ENCODE results near the gene PLA2G4E.

Gene PLA2G4E, protein sequence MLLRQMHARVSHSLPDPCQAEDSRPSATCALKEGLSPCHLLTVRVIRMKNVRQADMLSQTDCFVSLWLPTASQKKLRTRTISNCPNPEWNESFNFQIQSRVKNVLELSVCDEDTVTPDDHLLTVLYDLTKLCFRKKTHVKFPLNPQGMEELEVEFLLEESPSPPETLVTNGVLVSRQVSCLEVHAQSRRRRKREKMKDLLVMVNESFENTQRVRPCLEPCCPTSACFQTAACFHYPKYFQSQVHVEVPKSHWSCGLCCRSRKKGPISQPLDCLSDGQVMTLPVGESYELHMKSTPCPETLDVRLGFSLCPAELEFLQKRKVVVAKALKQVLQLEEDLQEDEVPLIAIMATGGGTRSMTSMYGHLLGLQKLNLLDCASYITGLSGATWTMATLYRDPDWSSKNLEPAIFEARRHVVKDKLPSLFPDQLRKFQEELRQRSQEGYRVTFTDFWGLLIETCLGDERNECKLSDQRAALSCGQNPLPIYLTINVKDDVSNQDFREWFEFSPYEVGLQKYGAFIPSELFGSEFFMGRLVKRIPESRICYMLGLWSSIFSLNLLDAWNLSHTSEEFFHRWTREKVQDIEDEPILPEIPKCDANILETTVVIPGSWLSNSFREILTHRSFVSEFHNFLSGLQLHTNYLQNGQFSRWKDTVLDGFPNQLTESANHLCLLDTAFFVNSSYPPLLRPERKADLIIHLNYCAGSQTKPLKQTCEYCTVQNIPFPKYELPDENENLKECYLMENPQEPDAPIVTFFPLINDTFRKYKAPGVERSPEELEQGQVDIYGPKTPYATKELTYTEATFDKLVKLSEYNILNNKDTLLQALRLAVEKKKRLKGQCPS

DNA sequence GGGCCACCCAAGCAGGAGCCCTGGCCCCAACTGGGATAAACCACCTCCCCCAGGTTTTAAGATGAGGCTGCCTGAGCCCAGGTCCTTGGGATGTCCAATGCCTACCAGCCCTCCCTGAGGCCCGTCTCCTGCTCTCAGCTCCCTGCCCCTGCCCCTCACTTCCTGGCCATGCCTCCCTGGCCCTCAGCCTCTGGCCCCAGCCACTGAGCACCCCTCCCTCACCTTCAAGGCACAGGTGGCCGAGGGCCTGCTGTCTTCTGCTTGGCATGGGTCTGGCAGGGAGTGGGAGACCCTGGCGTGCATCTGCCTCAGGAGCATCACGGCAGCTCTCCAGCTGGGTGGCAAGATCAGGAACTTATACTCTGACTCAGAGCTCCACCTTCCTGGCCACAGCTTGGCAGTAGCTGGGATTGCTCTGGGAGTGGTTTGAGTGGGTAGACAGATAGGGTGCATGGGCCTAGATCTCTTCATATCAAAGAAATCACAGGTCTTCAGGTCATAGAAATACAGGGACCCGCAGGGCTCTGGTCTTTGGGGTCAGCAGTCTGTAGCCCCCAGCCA lies at the start of gene PLA2G4E:
TSS of gene PLA2G4E (minus strand) at position 330 of the 561 bp plus-strand sequence. CDS start at position 318, 12 bp downstream.
- DNase-seq: no peak

DNA sequence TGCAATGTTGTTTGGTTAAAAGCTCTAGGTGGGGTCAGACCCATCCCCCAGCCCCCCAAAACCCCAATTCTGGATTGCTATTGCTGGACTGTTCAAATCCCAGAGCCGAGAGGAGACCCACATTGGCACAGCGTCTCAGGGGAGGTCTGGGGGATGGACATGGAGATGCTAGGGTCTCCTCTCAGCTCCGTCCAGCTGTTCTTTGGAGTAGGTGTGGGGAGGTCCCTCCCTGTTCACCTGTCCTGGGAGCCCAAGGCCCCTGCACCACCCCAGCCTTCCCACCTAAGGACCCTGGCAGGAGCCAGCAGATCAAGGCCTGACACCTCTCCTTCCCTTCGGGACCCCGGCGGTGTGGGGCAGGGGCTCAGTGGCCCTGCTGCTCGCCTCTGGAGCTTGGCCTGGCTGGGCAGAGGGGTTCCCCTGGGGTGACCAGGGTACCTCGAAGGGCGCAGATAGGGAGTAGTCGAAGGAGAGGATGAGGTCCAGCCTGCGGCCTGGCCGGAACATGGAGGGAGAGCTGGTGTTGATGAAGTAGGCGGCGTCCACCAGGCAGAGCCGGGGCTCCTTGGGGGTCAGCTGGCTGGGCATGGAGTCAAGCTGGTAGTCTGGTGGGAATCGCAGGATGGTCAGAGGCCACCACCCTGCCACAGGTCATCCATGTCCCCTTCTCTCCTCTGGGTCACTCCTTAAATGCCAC lies 49.6 kb upstream of the PLA2G4E start:
- DNase-seq: no peak

DNA sequence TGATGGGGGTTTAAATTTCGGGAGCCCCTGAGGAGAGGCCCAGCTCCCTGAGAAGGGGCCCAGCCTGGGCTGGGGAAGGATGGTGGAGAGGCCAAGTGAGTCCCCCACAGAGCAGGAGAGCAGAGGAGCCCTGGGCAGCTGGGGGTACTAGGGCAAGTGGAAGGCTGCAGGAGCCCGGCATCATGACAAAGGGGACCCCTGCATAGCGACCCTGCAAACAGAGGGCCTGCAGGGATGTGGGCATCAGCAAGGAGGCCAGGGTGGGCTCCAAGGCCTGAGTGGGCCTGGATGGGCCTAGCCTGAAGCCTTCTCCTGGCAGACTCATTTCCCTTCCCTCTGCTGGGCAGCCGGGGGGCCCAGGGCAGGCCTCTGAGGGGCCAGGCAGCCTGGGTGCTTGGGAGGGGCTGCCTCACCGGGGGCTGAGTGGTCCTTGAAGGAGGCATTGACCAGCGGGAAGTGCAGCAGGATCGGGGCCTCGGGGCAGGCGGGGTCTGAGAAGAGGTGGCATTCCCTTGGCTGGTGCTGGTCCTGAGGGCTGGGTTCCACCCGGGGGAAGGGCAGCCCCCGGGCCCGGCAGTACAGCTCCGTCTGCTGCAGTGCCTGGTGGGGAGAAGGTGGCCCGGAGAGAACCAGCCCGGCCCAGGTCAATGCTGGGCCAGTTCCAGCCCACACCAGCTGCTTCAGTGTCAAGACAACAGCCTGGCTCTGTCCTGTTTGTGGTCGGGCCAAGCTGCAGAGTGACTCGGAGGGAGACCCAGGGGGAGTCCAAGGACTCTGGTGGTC lies 48.8 kb upstream of the PLA2G4E start:
- no peak for DNase-seq

DNA sequence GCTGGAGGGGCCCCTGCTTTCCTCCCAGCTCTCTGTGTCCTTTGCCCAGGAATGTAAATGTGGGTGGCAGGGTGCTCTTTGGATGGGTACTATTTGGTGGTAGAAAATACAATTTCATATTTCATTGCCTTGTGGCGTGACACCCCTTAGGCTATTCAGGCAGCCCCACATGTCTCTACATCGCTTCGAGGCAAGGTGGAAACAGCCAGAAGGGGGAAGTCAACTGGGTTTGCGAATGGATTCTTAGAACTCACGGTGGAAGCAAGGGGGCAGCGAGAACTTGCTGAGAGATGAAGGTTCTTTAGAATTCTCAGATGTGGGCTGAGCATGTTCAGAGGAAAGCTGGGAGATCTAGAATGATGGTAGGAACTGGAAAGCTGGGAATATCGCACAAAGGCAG lies 48.2 kb upstream of the PLA2G4E start:
- DNase-seq: no peak

DNA sequence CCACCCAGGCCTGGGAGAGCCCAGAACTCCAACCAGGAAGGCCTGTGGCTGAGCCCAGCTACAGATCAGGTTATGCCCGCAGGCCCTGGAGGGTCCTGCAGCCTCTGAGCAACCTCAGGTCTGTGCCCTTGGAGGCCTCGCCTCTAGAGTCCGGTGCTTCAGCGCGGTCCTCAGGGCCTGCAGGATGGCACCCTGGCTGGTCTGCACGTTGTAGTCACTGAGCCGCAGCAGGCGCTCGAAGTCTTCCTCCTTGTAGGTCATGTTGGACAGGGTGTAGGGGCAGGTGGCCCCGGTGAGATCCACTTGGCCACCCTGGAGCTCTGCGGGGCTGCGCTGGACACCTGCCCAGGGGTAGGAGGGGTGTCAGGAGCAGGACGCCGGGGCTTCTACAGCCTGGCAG lies 47.8 kb upstream of the PLA2G4E start:
- DNase-seq: no peak

DNA sequence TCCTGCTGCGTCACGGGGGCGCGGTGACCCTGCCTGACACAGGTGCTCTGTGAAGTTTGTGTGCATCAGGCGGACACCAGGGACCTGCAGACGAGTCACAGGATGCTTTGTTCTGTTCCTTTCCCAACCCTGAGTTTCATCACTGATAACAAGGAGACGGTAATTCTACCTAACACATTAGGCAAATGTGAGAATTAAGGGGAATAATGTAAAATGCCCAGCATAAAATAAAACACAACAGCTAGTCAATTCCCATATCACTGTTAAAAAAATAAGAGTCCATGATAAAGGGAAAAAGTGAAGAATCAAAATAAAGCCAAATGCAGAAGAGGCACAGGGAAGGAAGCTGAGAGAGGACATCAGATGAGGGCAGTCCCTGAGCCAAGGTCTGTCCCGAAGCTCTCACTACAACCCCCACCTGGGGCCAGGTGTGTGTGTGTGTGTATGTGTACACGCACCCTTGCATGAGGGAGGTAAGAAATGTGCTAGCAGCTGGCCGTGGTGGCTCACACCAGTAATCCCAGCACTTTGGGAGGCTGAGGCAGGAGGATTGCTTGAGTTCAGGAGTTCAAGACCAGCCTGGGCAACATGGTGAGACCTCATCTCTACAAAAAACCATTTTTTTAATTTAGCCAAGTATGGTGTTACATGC lies 46.0 kb upstream of the PLA2G4E start:
- DNase-seq: no peak

DNA sequence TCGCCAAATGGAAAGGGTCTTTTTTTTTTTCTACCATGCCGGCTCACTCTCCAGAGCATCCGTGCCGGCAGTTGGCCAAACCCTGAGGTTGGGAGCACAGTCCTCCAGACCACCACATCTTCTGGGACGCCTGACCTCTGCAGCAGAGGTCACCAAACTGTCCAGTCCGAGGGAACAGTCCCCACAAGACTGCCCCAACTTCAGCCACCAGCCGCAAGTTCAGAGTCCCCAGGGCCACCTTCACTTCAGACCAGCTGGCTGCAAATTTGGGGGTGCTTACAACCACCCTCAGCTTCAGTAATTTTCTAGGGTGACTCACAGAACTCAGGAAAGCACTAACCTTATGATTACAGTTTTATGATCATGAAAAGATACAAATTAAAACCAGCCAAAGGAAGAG lies 44.6 kb upstream of the PLA2G4E start:
- DNase-seq: no peak

DNA sequence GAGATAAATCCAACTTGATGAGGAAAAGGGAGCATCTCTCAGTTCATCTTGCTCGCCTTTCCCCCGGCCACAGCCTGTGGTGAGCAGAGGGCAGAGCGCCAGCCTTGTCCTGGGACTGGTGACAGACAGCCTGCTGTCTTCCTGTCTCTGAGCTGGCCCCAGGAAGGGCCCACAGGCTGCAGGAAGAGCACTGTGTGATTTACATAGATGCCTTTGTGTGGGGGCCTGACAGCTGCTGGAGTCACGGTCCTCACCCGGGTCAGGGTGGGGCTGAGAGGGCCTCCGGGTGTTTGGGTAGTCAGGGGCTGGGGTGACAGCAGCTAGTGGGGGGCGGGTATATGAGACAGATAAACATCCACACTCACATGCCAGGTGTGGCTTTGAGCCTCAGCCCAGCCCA lies 44.2 kb upstream of the PLA2G4E start:
- DNase-seq: no peak

DNA sequence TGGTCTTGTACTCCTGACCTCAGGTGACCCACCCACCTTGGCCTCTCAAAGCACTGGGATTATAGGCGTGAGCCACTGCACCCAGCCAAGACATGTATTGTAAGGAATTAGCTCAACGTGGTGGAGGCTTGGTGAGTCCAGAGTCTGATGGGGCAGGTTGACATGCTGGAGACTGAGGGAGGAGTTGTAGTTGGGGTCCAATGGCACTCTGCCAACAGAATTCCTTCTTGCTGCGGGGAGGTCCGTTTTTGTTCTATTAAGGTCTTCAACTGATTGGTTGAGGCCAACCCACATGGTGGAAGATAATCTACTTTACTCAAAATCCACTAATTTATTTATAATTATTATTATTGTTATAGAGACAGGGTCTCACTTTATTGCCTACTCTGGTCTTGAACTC lies 43.4 kb upstream of the PLA2G4E start:
- no peak for DNase-seq

DNA sequence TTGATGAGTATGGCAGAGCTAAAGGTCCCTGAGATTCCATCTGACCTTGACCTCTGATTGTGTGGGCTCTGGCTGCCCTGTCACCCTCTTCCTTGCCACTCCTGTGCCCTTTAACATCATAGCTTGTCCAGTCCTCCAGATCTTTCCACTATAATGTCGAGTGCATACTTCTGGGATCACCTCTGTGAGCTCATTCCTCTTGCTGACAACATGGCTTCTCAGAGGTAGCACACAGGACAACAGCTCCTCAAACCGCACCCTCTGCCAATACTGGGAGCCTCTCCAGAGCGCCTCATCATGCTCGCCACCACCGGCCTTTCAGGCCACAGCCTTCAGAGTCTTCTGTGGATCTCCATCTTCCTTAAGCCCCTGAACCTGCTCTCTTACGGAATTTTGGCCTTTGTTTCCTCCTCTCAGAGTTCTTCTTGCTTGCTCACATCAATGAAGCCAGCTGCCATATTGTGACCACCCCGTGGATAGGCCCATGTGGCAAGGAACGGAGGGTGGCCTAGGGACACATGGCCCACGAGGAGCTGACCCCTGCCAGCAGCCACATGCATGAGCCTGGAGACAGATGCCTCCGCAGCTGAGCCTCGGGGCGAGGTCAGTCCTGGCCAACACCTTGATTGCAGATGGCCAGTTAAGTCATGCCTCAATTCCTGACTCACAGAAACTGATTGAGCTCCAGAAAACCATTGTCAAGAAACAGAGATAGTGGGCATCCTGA lies 42.4 kb upstream of the PLA2G4E start:
- DNase-seq: no peak

DNA sequence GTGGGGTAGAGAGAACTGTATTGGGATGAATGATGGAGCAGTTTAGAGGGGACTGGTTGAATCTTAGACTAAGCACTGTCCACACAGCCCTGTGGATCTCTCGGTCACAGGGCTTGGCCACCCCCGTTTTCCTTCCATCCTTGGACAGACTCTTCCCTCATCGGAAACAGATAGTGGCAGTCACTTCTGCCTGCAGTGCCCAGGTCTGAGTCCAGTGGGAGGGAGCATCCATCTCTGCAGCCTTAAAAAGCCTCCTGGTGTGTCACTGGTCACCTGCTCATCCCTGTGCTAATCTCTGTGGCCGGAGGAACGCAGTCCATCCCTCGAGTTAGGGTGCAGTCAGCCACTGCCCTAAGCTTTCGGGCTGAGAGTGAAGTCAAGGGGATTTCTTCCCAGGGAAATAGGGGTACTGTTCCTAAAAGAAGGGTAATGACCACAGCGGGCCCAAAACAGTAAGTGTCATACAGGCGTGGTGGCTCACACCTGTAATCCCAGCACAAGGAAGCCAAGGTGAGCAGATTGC lies 41.5 kb upstream of the PLA2G4E start:
- no peak for DNase-seq

DNA sequence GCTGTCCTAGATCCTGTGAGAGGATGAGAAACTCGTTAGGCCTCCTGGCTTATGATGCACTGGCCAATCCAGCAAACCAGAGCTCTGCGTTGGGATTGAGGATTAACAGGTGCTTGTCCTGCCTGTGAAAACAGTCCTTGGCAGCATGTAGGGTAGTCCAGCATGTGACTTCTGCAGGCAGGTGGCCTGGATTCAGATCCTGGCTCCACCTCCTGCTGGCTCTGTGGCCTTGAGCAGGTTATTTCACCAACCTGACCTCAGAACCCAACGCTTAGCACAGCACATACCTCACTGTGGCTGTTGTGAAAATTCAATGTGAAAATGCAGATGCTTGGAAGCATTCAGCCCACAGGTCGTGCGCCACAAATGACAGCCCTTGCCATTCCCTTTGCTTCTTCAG lies 40.0 kb upstream of the PLA2G4E start:
- no peak for DNase-seq

DNA sequence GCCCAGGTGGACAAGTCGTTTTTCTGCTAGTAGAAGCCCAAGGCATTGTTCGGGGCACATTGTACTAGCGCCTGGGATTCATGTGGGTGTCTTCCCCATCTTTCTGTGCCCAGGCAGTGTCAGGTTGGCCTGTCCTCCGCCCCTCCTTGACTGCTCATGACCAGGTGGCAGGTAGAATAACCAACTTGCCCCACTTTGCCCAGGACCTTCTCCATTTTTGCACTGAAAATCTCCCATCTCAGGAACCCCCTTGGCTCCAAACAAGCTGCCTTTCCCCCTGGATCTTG lies 39.6 kb upstream of the PLA2G4E start:
- no peak for DNase-seq

DNA sequence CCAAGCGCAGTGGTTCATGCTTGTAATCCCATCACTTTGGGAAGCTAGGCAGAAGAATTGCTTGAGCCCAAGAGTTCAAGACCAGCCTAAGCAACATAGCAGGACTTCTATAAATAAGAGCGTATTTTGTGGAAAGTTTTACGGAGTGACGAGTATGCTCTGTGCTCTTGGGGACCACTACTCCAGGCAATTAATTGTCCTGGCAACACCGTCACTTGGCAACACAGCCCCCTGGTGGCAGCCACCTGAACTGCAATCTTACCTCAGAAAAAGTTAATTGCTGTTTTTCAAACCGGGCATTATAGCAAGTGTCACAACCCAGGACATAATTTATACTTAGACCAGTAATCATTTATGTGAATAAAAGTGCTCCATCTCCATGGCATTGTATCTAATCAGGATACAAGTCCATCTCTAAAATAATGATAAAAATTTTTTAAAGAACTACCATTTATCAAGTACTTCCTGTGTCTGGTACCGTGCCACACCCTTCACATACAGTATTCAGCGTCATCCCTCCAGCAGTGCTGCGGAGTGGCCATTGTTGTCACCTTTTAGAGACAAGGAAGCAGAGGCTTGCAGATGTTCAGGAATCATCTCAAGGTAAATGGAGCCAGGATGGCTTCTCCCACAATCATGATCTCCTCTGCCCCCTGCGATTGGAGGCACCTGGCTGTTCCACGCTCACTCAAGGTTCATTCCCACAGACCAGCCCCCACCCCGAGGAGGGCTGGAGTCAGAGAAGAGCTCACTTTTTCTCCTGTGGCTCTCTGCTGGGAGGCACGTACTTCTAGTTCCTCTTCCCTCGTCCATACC lies 39.0 kb upstream of the PLA2G4E start:
- peak; percentile 61 for DNase-seq

DNA sequence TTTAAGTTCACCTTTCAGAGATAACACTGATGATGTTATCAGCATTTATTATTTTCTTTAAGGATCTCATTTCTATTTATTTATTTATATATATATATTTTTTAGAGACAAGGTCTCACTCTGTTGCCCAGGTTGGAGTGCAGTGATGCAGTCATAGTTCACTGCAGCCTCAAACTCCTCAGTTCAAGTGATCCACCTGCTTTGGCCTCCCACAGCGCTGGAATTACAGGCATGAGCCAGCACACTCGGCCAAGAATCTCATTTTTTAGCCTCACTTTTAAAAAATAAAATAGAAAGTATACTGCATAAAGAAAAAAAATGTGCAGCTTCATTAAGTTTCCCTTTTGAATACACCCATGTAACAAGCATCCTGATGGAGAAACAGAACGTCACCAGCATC lies 37.9 kb upstream of the PLA2G4E start:
- DNase-seq: no peak

DNA sequence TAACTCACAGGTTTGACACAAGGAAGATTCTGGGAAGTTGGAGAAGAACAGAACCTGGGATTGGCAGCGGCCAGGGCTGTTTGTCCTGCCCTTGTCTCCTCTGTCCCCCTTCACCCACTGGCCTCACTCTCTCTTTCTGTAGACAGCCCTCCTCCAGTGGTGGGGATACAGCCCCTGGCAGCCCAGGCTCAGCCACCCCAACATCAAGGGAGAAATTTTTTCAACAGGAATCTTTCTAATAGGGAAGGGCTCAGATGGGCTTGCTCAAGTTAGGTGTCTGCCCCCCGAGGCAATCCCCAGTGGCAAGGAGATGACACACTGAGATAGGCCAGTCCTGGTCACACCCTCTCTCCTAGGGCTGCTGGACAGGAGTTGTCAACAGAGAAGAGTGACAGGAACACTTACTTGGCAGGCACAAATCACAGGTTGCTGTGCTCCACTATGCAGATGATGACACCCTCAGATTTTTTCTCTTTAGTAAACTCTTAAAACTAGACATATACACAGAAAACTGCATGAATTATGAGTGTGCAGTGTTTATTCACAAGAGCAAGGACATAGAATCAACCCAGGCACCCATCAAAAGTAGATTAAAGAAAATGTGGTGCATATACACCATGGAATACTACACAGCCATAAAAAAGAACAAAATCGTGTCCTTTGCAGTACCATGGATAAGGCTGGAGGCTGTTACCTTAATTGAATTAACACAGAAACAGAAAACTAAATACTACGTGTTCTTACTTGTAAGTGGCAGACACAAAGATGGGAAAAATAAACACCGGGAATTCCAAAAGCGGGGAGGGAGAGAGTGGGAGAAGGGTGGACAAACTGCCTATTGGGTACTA lies 37.2 kb upstream of the PLA2G4E start:
- DNase-seq: no peak

DNA sequence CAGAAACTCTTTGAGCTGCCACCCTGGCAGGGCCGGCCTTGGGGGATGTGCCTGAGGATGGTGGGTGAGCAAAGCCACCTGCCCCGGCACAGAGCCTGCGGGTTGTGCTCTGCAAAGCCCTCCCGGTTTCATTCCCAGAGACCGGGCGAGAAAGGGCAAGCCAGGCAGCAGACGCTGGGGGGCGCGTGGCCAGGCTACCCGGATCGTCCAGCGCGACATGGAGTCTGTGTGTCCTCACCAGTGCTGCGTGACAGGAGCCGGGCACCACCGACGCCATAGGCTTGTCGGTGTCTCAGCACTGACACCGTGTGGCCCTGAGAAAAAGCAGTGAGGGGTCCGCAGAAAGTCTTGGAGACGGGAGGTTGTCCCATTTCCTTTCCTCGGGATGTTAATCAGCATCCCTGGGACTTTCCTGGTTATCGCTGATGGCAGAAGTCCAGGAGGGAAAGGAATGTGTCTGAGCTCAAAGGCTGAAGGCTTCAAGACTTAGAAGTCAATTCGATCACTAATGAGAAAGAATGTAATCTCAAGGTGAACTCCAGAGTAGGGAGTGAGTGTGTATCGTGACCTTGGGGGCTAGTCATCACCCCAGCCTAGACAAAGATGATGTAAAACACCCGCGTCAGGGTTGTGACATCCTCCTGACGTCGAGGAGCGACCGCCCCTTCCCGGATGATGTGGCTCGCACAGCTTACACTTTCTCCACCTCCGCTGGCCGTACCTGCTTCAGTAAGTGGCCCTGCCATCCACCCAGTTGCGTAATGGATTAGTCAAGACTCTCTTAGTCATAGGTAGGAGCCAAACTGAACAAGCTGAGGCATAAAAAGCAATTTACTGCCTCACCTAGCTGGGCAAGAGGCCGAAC lies 36.3 kb upstream of the PLA2G4E start:
- peak; percentile 83 for DNase-seq

DNA sequence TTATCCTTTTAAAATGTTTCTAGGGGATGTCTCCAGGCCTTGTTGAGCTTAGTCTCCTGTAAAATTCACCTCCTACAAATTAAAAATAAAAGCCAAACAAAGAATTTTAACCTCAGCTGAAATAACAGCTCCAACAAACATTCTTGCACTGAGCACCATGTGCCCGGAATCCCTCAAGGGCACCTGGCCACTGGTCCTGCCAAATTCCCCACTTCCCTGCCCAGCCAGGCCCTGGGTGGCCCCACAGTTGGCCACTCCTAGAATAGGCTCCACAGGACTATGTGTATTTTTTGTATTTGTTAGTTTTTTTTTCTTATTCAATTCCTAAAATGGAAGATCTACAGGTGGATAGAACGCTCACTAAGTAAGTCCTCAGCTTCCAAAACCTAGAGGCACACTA lies 33.1 kb upstream of the PLA2G4E start:
- DNase-seq: no peak

All from COR-L47 (cell line).